SKM-1 (cell line): Measurements from ENCODE around the gene PKP4.

ENCODE experiments used
- DNase-seq: peaks from one replicate; lab custom pipeline; 2025; ENCODE audit not compliant: unreplicated experiment; lab: John Stamatoyannopoulos, UW

Gene PKP4

DNA sequence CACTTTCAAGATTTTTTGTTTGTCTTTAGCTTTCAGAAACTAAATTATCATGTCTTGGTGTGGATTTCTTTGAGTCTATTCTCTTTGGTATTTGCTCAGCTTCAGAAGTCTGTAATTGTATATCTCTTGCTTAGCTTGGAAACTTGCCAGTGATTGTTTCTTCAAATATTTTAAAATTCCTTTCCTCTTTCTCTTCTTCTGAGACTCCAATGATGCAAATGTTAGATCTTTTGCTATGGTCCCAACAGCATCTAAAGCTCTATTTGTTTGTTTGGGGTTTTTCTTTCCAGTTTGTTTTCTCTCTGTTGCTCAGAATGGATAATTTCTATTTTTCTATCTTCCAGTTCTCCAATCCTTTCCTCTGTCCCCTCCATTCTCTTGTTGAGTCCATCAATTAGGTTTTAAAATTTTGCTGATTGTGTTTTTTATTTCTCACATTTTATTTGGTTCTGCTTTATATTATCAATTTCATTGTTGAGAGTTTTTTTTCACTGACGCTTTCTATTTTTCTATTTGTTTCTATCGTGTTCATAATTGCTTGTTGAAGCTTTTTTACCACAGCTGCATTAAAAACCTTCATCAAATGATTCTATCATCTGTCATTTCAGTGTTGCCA is 256.9 kb downstream of the PKP4 start:
- no peak for DNase-seq

DNA sequence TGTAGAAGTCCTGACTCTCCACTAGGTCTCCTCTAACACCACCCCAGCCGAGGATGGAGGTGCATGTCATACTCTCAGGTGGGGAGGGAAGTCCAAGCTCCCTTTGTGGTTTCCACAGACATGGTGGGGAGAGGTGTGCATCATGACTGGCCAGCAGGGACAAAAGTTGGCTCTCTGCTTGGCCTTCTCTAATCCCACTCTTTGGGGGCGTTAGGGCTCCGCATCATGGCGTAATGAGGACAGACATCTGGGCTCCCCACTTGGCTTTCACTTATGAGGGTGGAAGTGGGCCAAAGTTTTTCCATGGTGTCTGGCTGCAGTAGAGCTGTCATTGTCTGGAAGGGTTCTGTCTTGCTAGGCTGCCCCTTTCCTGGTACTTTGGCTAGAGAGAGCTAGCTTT is 257.7 kb downstream of the PKP4 start:
- no peak for DNase-seq

DNA sequence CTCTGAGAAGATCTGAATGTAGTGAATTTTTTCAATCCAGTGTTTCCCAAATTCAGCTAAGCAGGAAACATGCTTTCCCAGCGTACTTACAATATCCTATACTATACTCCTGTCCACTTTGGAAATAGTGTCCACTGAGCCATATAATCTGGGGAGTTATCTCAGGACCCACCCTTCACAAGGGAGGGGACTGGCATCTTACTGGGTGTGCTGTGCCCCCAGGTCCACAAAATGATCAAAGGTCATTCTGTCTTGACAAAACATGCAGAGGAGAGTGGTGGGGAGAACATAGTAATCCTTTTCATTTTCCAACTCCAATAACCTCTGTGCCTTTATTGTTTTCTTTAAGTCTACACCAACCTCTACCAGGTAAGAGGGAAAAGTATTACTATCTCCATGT is 258.6 kb downstream of the PKP4 start:
- no peak for DNase-seq

DNA sequence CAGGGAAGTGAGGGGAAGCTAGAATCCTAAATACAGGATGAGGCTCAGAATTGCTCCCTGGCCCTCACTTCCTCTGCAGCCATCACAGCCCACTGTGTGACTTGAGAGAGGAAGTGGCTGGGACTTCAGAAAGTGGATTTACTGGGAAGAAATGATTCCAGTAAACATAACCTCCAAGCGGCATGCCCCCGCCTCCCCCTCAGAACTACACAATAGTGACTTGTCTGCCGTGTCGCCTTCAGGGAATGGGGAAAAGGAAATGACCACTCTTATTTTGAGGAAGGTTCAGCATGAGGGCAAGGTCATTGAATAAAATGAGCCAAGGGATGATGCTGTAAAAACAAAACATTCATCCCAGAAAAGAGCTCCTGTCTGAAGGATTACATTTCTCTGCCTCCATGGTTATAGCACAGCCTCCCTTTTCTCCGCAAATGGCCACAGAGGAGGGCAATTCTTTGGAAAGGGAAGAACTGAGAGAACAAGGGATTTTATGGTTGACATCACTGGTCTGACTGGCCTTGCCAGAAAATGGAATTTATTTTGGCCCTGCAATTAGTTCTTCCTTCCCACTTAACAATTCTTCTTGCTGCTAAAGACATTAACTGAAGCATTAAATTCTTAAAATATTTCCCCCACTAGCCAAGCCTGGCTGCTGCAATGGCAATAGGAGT is 259.5 kb downstream of the PKP4 start:
- no peak for DNase-seq

DNA sequence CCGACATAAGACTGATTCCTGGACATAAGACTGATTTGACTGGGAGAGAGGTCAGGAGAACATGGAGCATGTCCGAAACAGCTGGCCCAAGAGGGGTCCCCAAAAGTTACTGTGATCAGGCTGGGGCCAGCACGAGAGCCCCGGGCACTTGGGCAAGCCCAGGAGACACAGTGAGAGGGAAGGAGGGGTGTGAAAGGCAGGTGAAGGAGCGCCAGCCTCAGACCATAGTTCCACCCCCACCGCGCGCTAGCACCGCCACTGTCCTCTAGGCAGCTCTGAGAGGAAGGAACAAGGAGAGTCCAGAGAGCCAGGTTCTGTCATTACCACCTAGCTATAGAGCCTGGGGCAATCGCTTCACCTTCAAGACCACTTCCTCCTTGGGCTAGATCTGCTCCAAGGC is 260.2 kb downstream of the PKP4 start:
- DNase-seq, result no peak

DNA sequence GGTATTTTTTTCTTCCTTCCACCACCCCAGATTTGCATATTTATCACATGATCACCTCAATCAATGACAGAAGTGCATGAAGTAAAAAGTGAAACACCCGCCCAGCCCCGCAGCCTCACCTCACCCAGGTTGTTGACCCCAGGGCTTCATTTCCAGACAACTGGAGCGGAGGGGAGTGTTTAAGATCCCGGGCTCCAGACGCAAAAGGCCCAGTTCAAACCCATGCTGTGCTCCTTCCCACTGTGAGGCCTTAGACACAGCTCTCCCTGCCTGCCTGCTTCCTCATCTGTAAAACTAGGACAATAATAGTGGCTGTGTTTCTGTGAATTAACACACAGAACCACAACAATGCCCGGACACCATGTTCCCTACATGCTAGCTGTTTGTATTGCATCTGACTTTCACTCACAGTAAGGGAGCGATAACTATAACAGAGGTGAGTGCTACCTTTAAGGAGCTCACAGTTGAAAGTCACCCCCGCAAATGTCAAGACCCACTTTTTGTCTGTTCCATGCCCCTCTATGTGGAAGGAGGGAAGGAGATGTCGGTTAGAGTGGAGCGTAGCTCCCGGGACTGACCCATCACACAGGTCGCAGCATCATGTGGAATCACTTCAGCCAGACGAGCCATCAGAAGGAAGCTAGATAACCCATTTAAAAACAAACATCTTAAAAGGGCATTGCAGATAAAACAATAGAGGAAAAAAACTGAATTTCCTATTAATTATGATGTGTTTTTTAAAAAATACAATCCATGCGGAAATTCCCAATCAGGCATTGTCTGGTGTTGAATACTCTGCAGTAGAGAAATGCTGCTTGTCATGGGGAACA is 260.8 kb downstream of the PKP4 start:
- no peak for DNase-seq

DNA sequence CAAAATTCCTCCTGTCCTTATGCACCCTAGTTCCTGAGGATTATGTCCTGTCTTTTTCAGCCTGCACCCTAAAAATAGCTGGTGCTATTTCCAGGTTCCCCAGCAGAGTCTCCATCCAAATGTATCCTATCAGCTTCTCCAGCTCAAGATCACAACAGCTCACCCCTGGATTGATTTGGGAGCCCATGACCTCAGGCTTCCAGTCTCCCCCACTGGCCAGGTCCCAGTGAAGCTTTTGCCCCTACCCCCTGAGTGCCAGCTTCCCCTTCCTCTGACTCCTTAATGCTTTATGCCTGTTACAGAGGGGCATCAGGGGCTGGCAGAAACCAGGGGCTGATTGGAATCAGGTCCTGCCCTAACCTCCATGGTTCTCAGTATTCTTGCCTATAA is 261.4 kb downstream of the PKP4 start:
- DNase-seq, result no peak

DNA sequence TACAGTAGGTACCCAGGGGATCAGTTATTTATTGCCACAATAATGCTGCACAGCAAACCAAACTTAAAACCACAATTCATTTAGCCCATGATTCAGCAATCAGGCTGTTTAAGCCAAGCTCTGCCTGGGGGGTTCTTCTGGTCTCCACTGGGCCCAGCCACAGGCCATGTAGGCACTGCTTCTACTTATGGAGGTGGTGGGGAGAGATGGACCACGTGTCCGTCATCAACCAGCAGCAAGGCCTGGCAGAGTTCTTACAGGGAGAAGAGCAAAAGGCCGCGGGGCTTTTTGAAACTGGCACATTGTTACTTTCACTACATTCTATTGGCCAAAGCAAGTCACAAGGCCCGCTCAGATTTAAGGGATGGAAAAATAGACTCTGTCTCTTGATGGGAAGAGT is 262.1 kb downstream of the PKP4 start:
- no peak for DNase-seq

DNA sequence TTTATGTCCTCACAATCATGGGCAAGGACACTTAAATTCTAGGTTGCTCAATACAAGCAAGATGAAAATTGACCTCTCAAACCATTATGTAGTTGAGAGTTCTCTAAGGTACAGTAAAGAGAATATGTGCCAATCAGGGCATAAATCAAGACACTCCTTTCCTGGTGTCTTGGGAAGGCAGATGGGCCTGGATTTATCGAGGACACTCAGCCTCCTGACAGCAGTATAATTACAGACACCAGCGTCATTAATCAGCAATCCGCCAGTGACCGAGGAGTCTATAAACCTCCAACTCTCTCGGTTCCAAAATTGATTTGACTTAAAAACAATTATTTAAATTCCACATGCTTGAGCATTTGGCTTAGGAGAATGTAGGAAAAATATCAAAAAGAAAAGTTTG is 262.7 kb downstream of the PKP4 start:
- DNase-seq, result no peak

DNA sequence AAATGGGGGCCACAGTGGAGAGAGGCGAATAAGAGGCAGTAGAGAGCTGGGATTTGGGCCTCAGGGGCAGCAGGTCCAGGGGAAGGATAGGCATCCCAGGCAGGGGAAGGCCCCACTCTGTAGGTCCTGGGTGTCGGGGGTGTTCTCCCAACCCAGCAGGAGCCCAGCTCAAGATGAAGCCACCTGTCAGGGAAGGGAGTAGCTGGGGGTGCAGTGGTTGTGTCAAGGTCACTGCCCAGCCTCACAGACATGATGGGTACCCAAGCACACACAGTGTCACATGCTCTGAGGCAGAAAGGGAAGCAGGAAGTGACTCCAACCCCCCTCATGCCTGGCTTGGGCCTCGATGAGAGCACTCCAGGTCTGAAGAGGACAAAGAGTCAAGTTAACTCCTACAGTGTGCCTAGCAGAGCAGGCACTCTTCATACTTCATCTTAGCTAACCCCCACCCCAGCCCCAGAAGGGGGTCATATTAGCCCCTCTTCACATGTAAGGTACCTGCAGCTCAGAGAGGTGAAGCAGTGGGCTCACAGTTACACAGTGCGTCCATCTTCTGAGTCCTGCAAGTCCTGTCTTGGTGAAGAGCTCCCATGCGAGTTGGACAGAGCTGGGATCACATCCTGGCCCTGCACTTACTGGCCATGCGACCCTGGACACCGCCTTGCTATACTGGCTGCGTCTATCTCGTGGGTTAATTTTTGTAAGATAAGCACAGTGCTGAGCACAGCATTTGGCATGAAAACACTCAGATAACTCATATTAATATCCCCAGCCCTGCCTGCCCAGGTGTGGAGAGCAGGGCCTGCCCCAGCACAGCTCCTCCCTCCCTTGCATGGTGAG is 265.7 kb downstream of the PKP4 start:
- no peak for DNase-seq

DNA sequence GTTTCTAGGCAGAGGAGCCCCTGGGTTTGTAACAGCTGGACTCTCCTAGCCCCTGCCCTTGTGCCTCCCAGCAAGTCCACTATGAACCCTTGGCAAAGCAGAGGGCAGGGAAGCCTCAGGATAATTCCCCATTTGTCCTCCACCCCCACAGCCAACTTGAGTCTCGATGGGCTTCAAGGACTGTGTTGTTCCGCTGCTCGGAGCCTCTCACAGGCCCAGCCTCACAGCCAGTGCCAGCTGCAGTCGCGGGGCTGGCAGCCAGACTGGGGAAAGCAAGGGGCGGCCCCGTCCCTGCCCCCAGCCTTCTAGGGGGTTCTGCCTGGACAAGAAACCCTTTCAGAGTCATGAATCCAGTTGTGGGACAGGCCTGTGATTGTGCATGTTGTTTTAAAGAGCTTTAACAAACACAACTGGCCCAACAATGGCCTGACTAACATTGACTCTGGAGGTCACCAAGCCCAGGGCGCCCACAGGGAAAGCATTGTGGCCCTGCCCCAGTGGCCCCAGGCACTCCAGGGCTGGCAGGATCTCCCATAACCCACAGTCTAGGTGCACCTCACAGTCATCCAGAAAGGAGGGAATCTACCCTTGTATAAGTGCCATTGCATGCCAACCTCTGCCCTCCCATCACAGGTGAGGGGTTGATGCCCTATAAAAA is 266.6 kb downstream of the PKP4 start:
- DNase-seq, result no peak

DNA sequence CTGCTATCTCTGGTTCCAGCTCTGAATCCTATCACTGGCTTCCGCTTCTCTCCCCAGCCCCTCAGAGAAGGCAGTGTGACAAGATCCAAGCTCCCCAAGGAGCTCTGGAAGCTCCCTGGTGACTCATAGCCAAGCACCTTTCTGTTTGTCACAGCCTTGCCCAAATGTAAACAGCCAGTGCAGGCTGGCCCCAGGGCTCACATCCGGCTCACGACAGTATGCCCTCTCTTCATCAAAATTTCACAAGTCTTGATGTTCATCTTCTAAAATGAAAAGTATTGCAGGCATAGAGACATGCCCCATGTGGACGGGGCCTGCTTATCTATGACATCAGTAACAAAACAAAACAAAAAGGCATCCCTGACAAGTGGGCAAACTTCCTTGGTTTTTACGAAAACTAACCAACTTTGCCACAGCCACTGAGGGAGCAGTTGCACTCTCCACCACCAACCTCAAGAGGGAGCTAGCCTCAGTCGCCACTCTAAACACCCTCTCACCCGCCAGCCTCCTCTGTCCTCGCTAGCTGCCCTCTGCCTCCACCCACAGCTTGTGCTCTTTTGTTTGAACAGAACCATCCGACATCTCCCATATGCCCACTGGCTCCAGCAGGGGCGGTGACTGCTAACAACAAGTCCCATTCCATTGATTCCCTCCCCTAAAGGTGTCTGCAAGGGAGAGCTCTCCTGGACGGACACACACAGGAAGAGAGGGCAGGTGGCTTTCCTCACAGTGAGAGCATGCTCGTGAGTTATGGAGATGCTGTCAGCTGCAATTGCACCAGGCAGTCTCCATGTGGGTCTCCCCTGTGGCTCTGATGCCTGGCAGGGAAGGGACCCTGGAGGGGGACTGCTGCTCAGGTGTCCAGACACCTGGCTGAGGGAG is 267.4 kb downstream of the PKP4 start:
- no peak for DNase-seq

DNA sequence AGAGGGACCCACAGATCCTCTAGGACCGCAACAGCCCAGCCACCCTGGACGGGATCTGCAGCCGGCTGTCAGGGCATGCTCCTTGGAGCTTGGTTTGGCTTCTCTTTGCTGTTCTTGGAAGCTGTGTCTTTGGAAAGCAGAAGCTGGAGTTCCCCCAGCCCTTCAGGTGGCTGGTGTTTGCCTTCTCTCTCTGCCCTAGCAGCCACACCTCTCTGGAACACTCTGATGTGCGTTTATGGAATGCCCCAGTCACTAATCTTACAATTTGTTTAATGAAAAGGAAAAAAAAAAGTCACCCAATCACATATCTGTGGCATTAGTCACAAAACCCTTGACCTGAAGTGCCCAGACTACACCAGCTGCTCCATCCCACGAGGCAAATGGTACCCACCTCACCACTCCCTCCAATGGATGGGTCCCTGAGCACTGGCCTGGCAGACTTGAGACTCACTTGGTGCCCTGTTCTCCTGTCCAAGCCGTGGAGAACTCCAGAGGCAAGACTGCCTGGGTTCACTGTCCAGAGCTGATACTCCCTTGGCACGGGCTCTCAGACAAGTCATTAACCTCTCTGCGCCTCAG is 268.1 kb downstream of the PKP4 start:
- no peak for DNase-seq

DNA sequence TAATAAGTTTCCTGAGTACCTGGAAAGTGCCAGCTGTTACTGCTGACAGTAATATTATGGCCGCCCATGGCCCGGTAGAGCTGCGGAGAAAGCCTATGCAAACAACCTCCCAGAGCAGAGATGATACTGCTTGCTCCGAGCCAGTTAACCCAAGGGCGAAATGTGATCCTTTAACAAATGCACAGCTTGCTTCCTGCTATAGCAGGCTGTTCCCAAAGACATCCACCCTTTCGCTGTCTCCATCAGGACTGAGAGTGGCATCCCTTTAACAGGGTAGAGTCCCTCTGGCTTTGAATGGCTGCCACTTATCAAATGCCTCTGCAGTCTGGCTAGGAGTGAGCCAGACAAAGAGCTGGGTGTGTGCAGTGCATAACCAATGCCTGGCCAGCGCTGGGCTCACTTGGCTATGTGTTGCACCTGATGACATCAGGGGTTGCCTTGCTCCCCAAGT is 268.7 kb downstream of the PKP4 start:
- no peak for DNase-seq

DNA sequence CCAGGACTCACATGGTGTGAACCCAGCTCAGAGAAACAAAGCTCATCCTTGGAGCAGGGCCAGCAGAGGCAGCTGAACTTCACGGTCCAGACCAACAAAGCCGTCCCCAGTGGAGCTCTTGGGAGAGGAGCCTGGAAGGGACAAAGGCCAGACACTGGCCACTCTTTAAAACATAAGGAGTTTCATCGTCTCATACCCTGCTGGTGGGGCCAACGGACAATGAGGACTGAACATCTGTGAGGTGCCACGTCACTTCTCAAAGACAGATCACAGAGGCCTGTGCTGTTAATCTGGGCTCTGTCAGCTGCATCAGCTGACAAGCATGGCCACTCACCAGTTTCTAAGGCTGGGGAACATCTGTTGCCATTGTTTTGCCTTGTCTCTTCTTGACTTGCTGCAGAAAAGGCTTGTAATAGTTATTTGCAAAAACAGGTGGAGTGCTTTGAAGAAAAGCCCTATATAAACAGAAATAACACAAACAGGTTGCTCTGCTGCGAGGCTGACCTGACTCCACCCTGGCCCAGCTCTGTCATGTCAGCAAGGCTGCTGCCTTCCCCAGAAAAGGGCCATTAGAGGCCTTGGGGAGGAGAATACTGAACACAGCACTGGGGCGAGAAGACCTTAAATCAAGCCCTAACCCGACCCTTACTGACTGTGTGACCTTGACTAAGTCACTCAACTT is 270.3 kb downstream of the PKP4 start:
- DNase-seq, result no peak

DNA sequence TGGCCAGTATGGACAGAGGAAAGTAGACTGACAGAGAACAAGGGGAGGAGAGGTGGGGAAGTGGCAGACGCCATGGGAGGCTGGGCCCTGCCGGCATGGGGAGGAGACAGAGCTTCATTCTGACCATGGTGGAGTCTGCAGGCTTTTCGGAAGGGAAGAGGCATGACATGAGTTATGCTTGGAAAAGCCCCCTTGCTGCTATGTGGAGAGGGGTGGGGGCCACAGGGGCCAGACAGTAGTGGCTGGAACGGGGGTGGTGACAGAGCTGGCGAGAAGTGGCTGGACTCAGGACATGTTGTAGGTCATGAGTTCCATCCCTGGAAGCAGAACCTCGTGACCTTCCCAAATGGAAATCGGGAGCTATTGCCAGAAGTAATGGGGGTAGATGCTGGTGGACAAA is 271.7 kb downstream of the PKP4 start:
- no peak for DNase-seq

DNA sequence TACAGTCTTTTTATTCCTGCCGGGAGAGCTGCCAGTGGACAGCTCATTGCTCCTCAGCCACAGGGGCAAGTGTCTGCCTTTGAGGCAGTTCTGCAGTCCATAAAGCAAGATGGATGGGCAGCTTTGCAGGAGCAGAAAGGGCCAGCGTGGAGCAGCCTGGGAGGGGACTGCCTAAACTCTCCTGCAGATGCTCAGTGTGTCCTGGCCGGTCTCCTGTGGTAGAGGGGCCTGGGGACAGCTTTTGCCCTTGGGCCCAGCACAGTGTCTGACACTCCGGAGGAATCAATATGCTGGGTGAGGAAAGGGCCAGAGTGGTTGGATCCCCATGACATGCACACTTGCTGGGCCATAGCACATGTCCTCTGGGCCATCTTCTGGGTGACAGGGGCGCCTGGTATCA is 272.7 kb downstream of the PKP4 start:
- DNase-seq, result no peak

DNA sequence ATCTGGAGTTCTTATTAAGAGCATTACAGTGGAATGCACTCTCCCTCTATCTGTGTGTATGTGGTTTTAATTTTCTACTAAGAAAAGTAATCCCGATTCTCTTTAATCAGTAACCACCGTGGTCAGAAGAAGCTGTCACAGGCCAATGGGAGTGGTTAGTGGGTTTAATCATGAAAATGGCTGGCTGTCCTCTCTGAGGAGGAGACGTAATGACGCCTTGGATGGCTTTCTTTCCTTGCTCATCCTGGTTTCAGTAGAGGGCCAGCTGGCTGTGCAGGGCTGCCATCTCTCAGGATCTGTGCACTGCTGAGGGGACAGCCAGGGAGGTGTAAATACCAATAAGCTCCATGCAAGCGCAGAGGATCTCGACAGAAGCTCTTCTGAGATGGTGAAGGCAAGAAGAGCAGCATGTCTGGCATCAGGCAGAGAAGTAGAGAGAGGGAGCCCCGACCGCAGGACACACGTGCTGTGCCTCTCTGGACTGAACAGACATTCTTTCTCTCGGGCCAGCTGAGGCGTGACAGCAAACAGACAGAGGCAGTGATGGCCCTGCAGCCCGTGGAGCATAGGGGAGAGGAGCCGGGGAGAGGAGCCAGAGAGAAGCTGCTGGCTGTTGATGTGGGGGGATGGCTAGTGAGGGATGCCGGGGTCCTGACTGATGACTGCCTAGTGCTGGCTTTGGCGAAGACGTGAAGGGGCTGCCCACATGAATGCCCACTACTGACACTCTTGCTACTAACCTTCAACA is 273.3 kb downstream of the PKP4 start:
- no peak for DNase-seq
